HG02763 (cell line): Measurements from ENCODE around the gene RNASE7.

Experiments
- ATAC-seq: cut with Tn5 transposase; IDR thresholded peaks from one replicate; pipeline ENCODE4 v1.9.1; 2021; ENCODE audit warnings: mild to moderate bottlenecking, moderate library complexity; ENCODE audit not compliant: unreplicated experiment

Gene RNASE7

GRCh38 chr14:21084998-21085853 lies 43.1 kb downstream of the RNASE7 start:
- ATAC-seq: no peak

GRCh38 chr14:21086908-21087293 lies 44.7 kb downstream of the RNASE7 start:
- ATAC-seq: no peak

- ATAC-seq: no peak
Measured at GRCh38 chr14:21087294-21088091, 45.3 kb downstream of the RNASE7 start.

GRCh38 chr14:21088687-21089086 lies 46.5 kb downstream of the RNASE7 start:
- ATAC-seq: no peak

GRCh38 chr14:21089271-21089670 lies 47.1 kb downstream of the RNASE7 start:
- ATAC-seq: no peak

- no peak for ATAC-seq
Measured at GRCh38 chr14:21089877-21090193, 47.7 kb downstream of the RNASE7 start.

GRCh38 chr14:21090194-21090939 lies 48.2 kb downstream of the RNASE7 start:
- no peak for ATAC-seq

GRCh38 chr14:21090940-21091663 lies 48.9 kb downstream of the RNASE7 start:
- no peak for ATAC-seq

- no peak for ATAC-seq
Measured at GRCh38 chr14:21091821-21092272, 49.7 kb downstream of the RNASE7 start.

GRCh38 chr14:21092273-21093011 lies 50.3 kb downstream of the RNASE7 start:
- ATAC-seq: peak; percentile 86

GRCh38 chr14:21093018-21093417 lies 50.9 kb downstream of the RNASE7 start:
- ATAC-seq: no peak
